Heart right ventricle (tissue), 16 donors: ENCODE results near the gene CAMSAP1. TPM values are rescaled to one million over a fixed set of nuclear protein-coding genes. Genes with fewer than 3 reads are reported as not detected.

Experiments
- ATAC-seq, 8 donors: fragments of 200-7000 bp; cut with Tn5 transposase; one replicate each; pipeline ENCODE4 v1.9.1; 2020; ENCODE audit warnings: mild to moderate bottlenecking in 8 of 8, moderate library complexity in 8 of 8, moderate number of reproducible peaks in 1 of 8
- DNase-seq, 2 donors: peaks; one replicate each; pipeline ENCODE4 v3.0.0-alpha.2; 2020
- H3K27ac ChIP-seq, 10 donors: fragments of 200-600 bp; sonication (generic) in 2 of 10; one replicate each; pipeline versions ENCODE4 v1.5.0 to v1.8.0; 2020 to 2022; ENCODE audit warnings: mild to moderate bottlenecking in 3 of 10
- H3K27me3 ChIP-seq, 7 donors: fragments of 200-600 bp; one replicate each; pipeline ENCODE4 v1.8.0; 2021 to 2022; ENCODE audit warnings: mild to moderate bottlenecking in 2 of 7
- H3K36me3 ChIP-seq, 9 donors: fragments of 200-600 bp; sonication (generic) in 1 of 9; one replicate each; pipeline versions ENCODE4 v1.5.0 to v1.8.0; 2020 to 2022; ENCODE audit warnings: mild to moderate bottlenecking in 2 of 9
- H3K4me1 ChIP-seq, 9 donors: fragments of 200-600 bp; sonication (generic) in 1 of 9; one replicate each; pipeline versions ENCODE4 v1.5.0 to v1.8.0; 2020 to 2022; ENCODE audit warnings: mild to moderate bottlenecking in 4 of 9
- H3K4me3 ChIP-seq, 10 donors: fragments of 200-600 bp; sonication (generic) in 2 of 10; one replicate each; pipeline versions ENCODE4 v1.5.0 to v1.8.0; 2020 to 2022; ENCODE audit warnings: mild to moderate bottlenecking in 7 of 10, moderate library complexity in 2 of 10
- H3K9me3 ChIP-seq, 11 donors: fragments of 200-600 bp in 10 of 11; sonication (generic) in 2 of 11; one replicate each; pipeline versions ENCODE4 v1.5.0 to v1.8.0; 2013 to 2022; ENCODE audit warnings: mild to moderate bottlenecking in 2 of 11, control low read depth in 1 of 11, moderate library complexity in 1 of 11
- WGBS, 2 donors: extraction: QIAGEN DNeasy Blood & Tissue Kit; methylation state at CpG; one replicate each; pipeline ENCODE4 v1.1.7; 2013; ENCODE audit warnings: inconsistent platforms in 1 of 2; 5-methylcytosine and 5-hydroxymethylcytosine counted together
- intact Hi-C, 10 donors: fragments of 100-400 bp; cut with DNase I; formaldehyde crosslinking; loops; one replicate each; pipeline versions ENCODE4 v1.11.1 to v1.14.2; 2022
- long read RNA-seq, 3 donors: library from polyadenylated mRNA; unstranded; transcript quantifications; one replicate each; pipeline ENCODE4 v2.0.0, GENCODE V29; 2020 to 2021
- polyA plus RNA-seq, 2 donors: library from polyadenylated mRNA; stranded (reverse); fragments of 200-250 nt; gene quantifications; one replicate each; pipeline ENCODE4 v1.2.3, GENCODE V29; 2013
- total RNA-seq, 10 donors: library from RNA; stranded (reverse); fragmentation: NEBNext Ultra II Directional in 3 of 10; extraction: Animal tissue kit (Norgen Biotek cat#: 25700) in 3 of 10; gene quantifications; one replicate each; pipeline versions ENCODE4 v1.2.1 to v1.2.4, GENCODE V29; 2021 to 2023
- TF ChIP-seq, protein P1 (sequence below), 9 donors: fragments of 200-600 bp; sonication (generic) in 2 of 9; IDR thresholded peaks; one replicate each; pipeline versions ENCODE4 v1.5.0 to v1.8.0; 2021 to 2022; ENCODE audit warnings: antibody characterized with exemption in 9 of 9, mild to moderate bottlenecking in 5 of 9, moderate library complexity in 1 of 9
- donor health status: Arrhythmogenic right ventricular cardiomyopathy.
- donor health status: ischemic (EF 13 %, LVEDD 7.1; RV severe dilation, severe dysfunction).
- donor health status: healthy with polysubstance abuse.
- donor health status: DM: no; HTN: yes; CAD: no.
- donor health status: DM: no; HTN: no; CAD: no.
- donor health status: ischemic (EF 25% LVEDD 6.9; RV normal size, moderate dysfunction).
- donor health status: ischemic (EF 25% LVEDD 5.7; RV mildly dilated, moderate dysfunction).
- donor health status: healthy.
- donor health status: DM: yes; HTN: yes; CAD: no.
- donor health status: Ischemic cardiomyopathy.
- donor health status: ischemic (EF 35%, LVEDD 5.7; RV mildly dilated, moderate dysfunction).
- donor health status: nonischemic (EF 11% LVEDD 7.7; RV severe dilation, severe dysfunction).
- donor health status: DM: yes; HTN: yes; CAD: no.
- donor health status: PGD.
- donor health status: ischemic (EF 29% LVEDD 5.4; RV normal size, mild dysfunction).
- donor health status: nonischemic (EF 23%, LVEDD 6.1; RV moderate dilation, normal function).

The CAMSAP1 gene, protein sequence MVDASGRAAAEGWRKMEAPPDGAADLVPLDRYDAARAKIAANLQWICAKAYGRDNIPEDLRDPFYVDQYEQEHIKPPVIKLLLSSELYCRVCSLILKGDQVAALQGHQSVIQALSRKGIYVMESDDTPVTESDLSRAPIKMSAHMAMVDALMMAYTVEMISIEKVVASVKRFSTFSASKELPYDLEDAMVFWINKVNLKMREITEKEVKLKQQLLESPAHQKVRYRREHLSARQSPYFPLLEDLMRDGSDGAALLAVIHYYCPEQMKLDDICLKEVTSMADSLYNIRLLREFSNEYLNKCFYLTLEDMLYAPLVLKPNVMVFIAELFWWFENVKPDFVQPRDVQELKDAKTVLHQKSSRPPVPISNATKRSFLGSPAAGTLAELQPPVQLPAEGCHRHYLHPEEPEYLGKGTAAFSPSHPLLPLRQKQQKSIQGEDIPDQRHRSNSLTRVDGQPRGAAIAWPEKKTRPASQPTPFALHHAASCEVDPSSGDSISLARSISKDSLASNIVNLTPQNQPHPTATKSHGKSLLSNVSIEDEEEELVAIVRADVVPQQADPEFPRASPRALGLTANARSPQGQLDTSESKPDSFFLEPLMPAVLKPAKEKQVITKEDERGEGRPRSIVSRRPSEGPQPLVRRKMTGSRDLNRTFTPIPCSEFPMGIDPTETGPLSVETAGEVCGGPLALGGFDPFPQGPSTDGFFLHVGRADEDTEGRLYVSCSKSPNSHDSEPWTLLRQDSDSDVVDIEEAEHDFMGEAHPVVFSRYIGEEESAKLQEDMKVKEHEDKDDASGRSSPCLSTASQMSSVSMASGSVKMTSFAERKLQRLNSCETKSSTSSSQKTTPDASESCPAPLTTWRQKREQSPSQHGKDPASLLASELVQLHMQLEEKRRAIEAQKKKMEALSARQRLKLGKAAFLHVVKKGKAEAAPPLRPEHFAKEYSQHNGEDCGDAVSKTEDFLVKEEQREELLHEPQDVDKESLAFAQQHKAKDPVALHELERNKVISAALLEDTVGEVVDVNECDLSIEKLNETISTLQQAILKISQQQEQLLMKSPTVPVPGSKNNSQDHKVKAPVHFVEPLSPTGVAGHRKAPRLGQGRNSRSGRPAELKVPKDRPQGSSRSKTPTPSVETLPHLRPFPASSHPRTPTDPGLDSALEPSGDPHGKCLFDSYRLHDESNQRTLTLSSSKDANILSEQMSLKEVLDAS (N-terminal part only)
- total RNA-seq (10 to 100 TPM; 15.6 to 25.0 (median 20.6) TPM), polyA plus RNA-seq (10 to 100 TPM in 1 of 2 donors, 1 to 10 TPM in 1; 6.7 to 10.5 TPM)
- long read RNA-seq, donor 1, full-length matches to known transcripts, result 2 of 29 reads
- long read RNA-seq, donor 1, partial matches to known transcripts, result 15 of 29 reads
- long read RNA-seq, donor 1, other reads (novel, unspliced or antisense), result 12 of 29 reads
- long read RNA-seq, donor 2, partial matches to known transcripts, result 20 of 29 reads
- long read RNA-seq, donor 2, other reads (novel, unspliced or antisense), result 6 of 29 reads
- long read RNA-seq, donor 3, partial matches to known transcripts, result 17 of 26 reads
- long read RNA-seq, donor 3, other reads (novel, unspliced or antisense), result 9 of 26 reads

DNA sequence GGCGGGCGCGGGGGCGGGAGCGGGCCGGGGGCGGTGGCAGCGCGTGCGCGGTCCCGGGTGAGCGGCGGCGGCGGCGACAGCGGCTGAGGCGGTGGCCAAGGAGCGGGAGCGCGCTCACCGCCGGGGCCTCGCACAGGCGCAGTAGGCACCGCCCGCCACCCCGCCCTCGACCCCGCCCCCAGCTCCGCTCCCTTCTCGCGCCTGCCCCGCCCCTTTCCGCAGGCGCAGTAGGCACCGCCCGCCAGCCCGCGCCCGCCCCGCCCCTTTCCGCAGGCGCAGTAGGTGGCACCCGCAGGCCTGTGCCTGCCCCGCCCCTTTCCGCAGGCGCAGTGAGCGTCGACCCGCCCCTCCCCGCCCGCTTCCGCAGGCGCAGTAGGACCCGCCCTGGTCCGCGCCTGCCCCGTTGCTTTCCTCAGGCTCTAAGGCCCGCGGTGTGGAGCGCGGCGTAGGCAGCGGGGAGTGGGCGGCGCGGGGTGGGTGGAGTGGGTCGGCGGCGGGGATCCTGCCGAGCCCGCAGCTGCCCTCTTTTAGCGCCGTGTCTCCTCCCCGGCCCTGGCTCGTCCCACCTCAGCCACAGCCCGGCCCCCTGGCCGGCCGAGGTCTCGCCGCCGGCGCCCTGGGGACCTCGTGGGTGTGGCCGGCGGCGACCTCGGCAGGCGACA is at the start of gene CAMSAP1:
CAMSAP1 (minus strand) TSS at position 116 of the 662 bp plus-strand sequence. CDS start 387 bp downstream, outside the sequence.
- H3K27ac ChIP-seq, result peak within 1 kb of the TSS; percentile 74 to 94 (median 92)
- TF ChIP-seq, protein P1, sequence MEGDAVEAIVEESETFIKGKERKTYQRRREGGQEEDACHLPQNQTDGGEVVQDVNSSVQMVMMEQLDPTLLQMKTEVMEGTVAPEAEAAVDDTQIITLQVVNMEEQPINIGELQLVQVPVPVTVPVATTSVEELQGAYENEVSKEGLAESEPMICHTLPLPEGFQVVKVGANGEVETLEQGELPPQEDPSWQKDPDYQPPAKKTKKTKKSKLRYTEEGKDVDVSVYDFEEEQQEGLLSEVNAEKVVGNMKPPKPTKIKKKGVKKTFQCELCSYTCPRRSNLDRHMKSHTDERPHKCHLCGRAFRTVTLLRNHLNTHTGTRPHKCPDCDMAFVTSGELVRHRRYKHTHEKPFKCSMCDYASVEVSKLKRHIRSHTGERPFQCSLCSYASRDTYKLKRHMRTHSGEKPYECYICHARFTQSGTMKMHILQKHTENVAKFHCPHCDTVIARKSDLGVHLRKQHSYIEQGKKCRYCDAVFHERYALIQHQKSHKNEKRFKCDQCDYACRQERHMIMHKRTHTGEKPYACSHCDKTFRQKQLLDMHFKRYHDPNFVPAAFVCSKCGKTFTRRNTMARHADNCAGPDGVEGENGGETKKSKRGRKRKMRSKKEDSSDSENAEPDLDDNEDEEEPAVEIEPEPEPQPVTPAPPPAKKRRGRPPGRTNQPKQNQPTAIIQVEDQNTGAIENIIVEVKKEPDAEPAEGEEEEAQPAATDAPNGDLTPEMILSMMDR (IDR thresholded peaks at IDR 0.05), result no peak
- H3K9me3 ChIP-seq, result peaks cover 0 to 12% (median 0%) of the 10 kb centered on the region in 11 donors
- no peaks in the 10 kb centered on the region for H3K27me3 ChIP-seq
- intact Hi-C loops, result loop anchor here in 6 of 10 donors (2.0 to 5.0 kb wide), 7 partner anchors 35 to 210 kb away; partner anchors contain the start of genes UBAC1 (in 2 of the 6), KCNT1 (in 1 of the 6) and TMEM250 (in 1 of the 6)
- DNase-seq (peak; percentile 92 to 96), ATAC-seq (peak; percentile 96 to 99 (median 98))
- H3K4me1 ChIP-seq, result peaks cover 4 to 58% (median 49%) of the 10 kb centered on the region in 9 donors
- H3K4me3 ChIP-seq, result peak within 1 kb of the TSS; percentile 68 to 89 (median 86)
- peaks cover 0 to 28% (median 5%) of the 10 kb centered on the region in 9 donors for H3K36me3 ChIP-seq
- 0 to 1% methylated on average over 55 to 90 of the region's 91 CpGs for WGBS, 2 donors

DNA sequence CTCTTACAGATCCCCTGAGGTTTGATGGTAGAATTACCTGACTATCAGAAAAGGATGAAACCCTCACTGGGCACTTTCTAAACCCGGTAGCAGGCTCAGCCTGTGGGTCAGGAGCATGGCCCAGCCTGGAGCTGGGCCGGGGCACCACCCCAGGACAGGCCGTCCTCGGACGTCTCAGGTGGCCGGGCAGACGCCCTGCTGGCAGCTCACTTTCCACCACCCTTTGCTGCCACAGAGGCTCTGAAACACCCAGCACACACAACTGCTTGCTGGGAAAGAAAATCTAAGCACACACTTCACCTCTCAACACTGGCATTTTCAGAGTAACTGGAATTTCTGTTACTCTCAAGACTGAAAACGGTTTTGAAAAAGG is 49.4 kb upstream of the CAMSAP1 start:
- H3K9me3 ChIP-seq, result no peaks in the 10 kb centered on the region
- peaks cover 4 to 60% (median 40%) of the 10 kb centered on the region in 9 donors for H3K4me1 ChIP-seq
- H3K4me3 ChIP-seq, result no peak overlapping the region
- DNase-seq, result no peak
- 61 to 65% methylated on average over 8 of the region's 8 CpGs for WGBS, 2 donors
- TF ChIP-seq, protein P1 (IDR thresholded peaks at IDR 0.05), result no peak
- intact Hi-C loops, result loop anchor here in 5 of 10 donors (5.0 to 10.0 kb wide), 3 partner anchors 44 to 92 kb away; partner anchors contain the start of gene CAMSAP1 (in 4 of the 5)
- ATAC-seq, result peak in 4 of 8 donors; percentile 14 to 58 (median 24)
- H3K27ac ChIP-seq, result peak overlapping the region in 3 of 10 donors; percentile 24 to 37 (median 35)
- H3K27me3 ChIP-seq, result no peaks in the 10 kb centered on the region
- peaks cover 0 to 39% (median 19%) of the 10 kb centered on the region in 9 donors for H3K36me3 ChIP-seq

DNA sequence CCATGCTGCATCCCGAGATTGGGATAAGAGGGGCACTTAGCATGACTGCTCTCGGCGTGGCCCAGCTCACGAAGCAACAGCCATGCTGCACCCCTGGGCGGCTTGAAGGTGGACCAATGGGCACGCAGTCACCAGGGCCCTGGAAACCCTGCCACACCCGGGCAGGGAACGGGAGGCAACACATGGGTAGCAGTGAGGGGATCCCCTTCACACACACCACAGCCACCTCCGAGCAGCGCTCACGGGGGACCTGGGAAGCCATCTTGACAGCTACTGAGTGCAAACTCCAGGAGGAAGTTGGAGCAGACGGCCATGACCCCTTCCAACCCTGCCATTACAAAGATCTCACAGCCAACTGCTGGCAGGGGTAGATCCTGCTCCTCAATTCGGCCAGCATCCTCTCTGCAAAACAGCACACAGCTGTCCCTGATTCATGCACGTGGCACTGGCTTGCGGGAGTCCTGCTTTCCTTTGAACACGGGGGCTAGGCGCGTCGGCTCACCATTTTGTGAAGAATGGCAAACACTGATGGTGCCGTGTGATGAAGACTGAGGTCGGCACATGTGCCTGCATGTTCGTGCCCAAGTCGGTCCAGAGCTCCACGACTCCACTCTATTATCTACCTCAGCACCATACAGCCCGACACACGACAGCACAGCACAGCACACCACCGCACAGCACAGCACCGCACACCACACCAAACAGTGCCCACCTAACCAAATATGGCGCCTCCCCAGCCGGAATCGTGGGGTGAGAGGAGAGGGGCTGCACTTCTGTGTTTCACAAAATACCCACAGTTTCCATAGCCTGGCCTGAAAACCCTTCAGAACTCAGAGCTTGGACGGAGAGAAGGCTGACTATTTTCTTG is 48.8 kb upstream of the CAMSAP1 start:
- Histone ChIP-seq H3K4me3 (no peak overlapping the region), H3K4me1 (peaks cover 4 to 55% (median 38%) of the 10 kb centered on the region in 9 donors), H3K36me3 (peaks cover 0 to 45% (median 22%) of the 10 kb centered on the region in 9 donors), H3K27me3 (no peaks in the 10 kb centered on the region), H3K9me3 (no peaks in the 10 kb centered on the region), H3K27ac (peak overlapping the region in 2 of 10 donors; percentile 24 to 37)
- DNase-seq, result no peak
- intact Hi-C loops, result loop anchor here in 5 of 10 donors (5.0 to 10.0 kb wide), 3 partner anchors 44 to 91 kb away; partner anchors contain the start of gene CAMSAP1 (in 4 of the 5)
- TF ChIP-seq, protein P1 (IDR thresholded peaks at IDR 0.05), result no peak
- 76 to 79% methylated on average over 32 of the region's 32 CpGs for WGBS, 2 donors
- peak in 5 of 8 donors; percentile 15 to 47 (median 35) for ATAC-seq
